Left lung (tissue), 10 donors: ENCODE measurements around the gene SPON1. TPM values are rescaled to one million over a fixed set of nuclear protein-coding genes. Genes with fewer than 3 reads are reported as not detected.

Source experiments
- ATAC-seq: fragments of 200-7000 bp; cut with Tn5 transposase; one replicate; pipeline ENCODE4 v1.9.1; 2020; ENCODE audit warnings: moderate library complexity
- DNase-seq, 4 donors: peaks; one replicate each; pipeline ENCODE4 v3.0.0-alpha.2; 2013 to 2020
- H3K27ac ChIP-seq, 2 donors: fragments of 200-600 bp; sonication (generic) in 1 of 2; one replicate each; pipeline versions ENCODE4 v1.5.0 to v1.8.0; 2020 to 2021
- H3K27me3 ChIP-seq, 2 donors: fragments of 200-600 bp; sonication (generic) in 1 of 2; one replicate each; pipeline versions ENCODE4 v1.5.0 to v1.8.0; 2020 to 2021
- H3K36me3 ChIP-seq, 2 donors: fragments of 200-600 bp; sonication (generic) in 1 of 2; one replicate each; pipeline versions ENCODE4 v1.5.0 to v1.8.0; 2020 to 2021
- H3K4me1 ChIP-seq, 2 donors: fragments of 200-600 bp; one replicate each; pipeline ENCODE4 v1.8.0; 2021
- H3K4me3 ChIP-seq, 2 donors: fragments of 200-600 bp; sonication (generic) in 1 of 2; one replicate each; pipeline versions ENCODE4 v1.5.0 to v1.8.0; 2020 to 2021; ENCODE audit warnings: mild to moderate bottlenecking in 1 of 2
- H3K9me3 ChIP-seq, 2 donors: fragments of 200-600 bp; sonication (generic) in 1 of 2; one replicate each; pipeline versions ENCODE4 v1.5.0 to v1.8.0; 2020 to 2021
- CTCF ChIP-seq, 2 donors: fragments of 200-600 bp; sonication (generic) in 1 of 2; IDR thresholded peaks; one replicate each; pipeline versions ENCODE4 v1.5.0 to v1.8.0; 2021; ENCODE audit warnings: antibody characterized with exemption in 2 of 2
- intact Hi-C, 2 donors: fragments of 100-400 bp; cut with DNase I; formaldehyde crosslinking; loops; one replicate each; pipeline versions ENCODE4 v1.11.2 to v1.14.2; 2022
- polyA plus RNA-seq, 6 donors: library from polyadenylated mRNA; unstranded; fragments of 120-200 nt; gene quantifications; one replicate each; pipeline ENCODE4 v1.2.1, GENCODE V29; 2013; ENCODE audit not compliant: insufficient read length in 6 of 6
- total RNA-seq, 2 donors: library from RNA; stranded (reverse); fragmentation: NEBNext Ultra II Directional; extraction: Animal tissue kit (Norgen Biotek cat#: 25700); gene quantifications; one replicate each; pipeline ENCODE4 v1.2.1, GENCODE V29; 2021
- donor health status: DM: no; HTN: yes; CAD: no.
- donor health status: DM: no; HTN: no; CAD: no.

SPON1 gene
- total and polyA plus RNA-seq, 8 donors, result 83.2 to 136 (median 97.4) TPM

- H3K9me3 ChIP-seq, result no peaks in the 10 kb centered on the region
- H3K4me3 ChIP-seq, result no peak overlapping the region
- no peak for ATAC-seq
- intact Hi-C loops, result no loop called here
- H3K27me3 ChIP-seq, result no peaks in the 10 kb centered on the region
- no peak for DNase-seq
- no peaks in the 10 kb centered on the region for H3K36me3 ChIP-seq
- TF ChIP-seq CTCF (IDR thresholded peaks at IDR 0.05), result no peak
- H3K27ac ChIP-seq, result no peak overlapping the region
- H3K4me1 ChIP-seq, result no peaks in the 10 kb centered on the region
These were observed 134.1 kb downstream of the SPON1 start for GRCh38 chr11:14096606-14097005.

GRCh38 chr11:14101388-14101787 lies 138.9 kb downstream of the SPON1 start:
- TF ChIP-seq CTCF (IDR thresholded peaks at IDR 0.05), result no peak
- Histone ChIP-seq H3K36me3 (no peaks in the 10 kb centered on the region), H3K4me3 (no peak overlapping the region), H3K27ac (no peak overlapping the region), H3K4me1 (no peaks in the 10 kb centered on the region), H3K27me3 (no peaks in the 10 kb centered on the region), H3K9me3 (no peaks in the 10 kb centered on the region)
- ATAC-seq (no peak), DNase-seq (no peak)
- intact Hi-C loops, result no loop called here

GRCh38 chr11:14102766-14103165 lies 140.2 kb downstream of the SPON1 start:
- Histone ChIP-seq H3K4me1 (no peaks in the 10 kb centered on the region), H3K27me3 (no peaks in the 10 kb centered on the region), H3K36me3 (no peaks in the 10 kb centered on the region), H3K27ac (no peak overlapping the region), H3K4me3 (no peak overlapping the region), H3K9me3 (no peaks in the 10 kb centered on the region)
- no peak for DNase-seq
- intact Hi-C loops, result no loop called here
- no peak for TF ChIP-seq CTCF (IDR thresholded peaks at IDR 0.05)
- no peak for ATAC-seq

- no peak for DNase-seq
- Histone ChIP-seq H3K4me3 (no peak overlapping the region), H3K27ac (no peak overlapping the region), H3K36me3 (no peaks in the 10 kb centered on the region), H3K9me3 (no peaks in the 10 kb centered on the region), H3K27me3 (no peaks in the 10 kb centered on the region), H3K4me1 (no peaks in the 10 kb centered on the region)
- intact Hi-C loops, result no loop called here
- TF ChIP-seq CTCF (IDR thresholded peaks at IDR 0.05), result no peak
- no peak for ATAC-seq
These were observed 142.9 kb downstream of the SPON1 start for GRCh38 chr11:14105446-14105845.

- H3K27me3 ChIP-seq, result no peaks in the 10 kb centered on the region
- DNase-seq (no peak), ATAC-seq (no peak)
- H3K36me3 ChIP-seq, result no peaks in the 10 kb centered on the region
- no peaks in the 10 kb centered on the region for H3K4me1 ChIP-seq
- H3K4me3 ChIP-seq, result no peak overlapping the region
- no peaks in the 10 kb centered on the region for H3K9me3 ChIP-seq
- TF ChIP-seq CTCF (IDR thresholded peaks at IDR 0.05), result no peak
- intact Hi-C loops, result no loop called here
- no peak overlapping the region for H3K27ac ChIP-seq
These were observed 144.0 kb downstream of the SPON1 start for GRCh38 chr11:14106303-14107049.
